ENCODE results near the gene PDK1. TPM values are rescaled to one million over a fixed set of nuclear protein-coding genes. Genes with fewer than 3 reads are reported as not detected.

Gene PDK1
- total RNA-seq, 4 donors from 2014 or later = 10.3 to 21.4 (median 16.7) TPM

- WGBS, 2 donors = 72 to 82% methylated on average over 3 of the region's 3 CpGs
- TF ChIP-seq CTCF (IDR thresholded peaks at IDR 0.05) = no peak
- no peak for TF ChIP-seq POLR2A (IDR thresholded peaks at IDR 0.05)
- no peaks in the 10 kb centered on the region for H3K27me3 ChIP-seq
- H3K36me3 ChIP-seq = peaks cover 0 to 76% (median 0%) of the 10 kb centered on the region in 3 donors
- H3K4me3 ChIP-seq = no peak overlapping the region
- intact Hi-C loops (cut with DNase I) = no loop called here
- H3K4me1 ChIP-seq = no peaks in the 10 kb centered on the region
- no peak for DNase-seq
- H3K9me3 ChIP-seq = no peaks in the 10 kb centered on the region
- H3K27ac ChIP-seq = no peak overlapping the region
These were observed 51.6 kb downstream of the PDK1 start for GRCh38 chr2:172607379-172607928.

- 84 to 93% methylated on average over 5 of the region's 5 CpGs for WGBS, 2 donors
- Histone ChIP-seq H3K4me3 (no peak overlapping the region), H3K9me3 (no peaks in the 10 kb centered on the region), H3K36me3 (peaks cover 0 to 71% (median 0%) of the 10 kb centered on the region in 3 donors), H3K4me1 (no peaks in the 10 kb centered on the region), H3K27me3 (no peaks in the 10 kb centered on the region), H3K27ac (no peak overlapping the region)
- DNase-seq = no peak
- intact Hi-C loops (cut with DNase I) = no loop called here
- TF ChIP-seq CTCF (IDR thresholded peaks at IDR 0.05) (no peak), POLR2A (IDR thresholded peaks at IDR 0.05) (no peak)
These were observed 53.6 kb downstream of the PDK1 start for GRCh38 chr2:172609488-172609887.

GRCh38 chr2:172612051-172612450, 56.2 kb downstream of the PDK1 start:
- intact Hi-C loops (cut with DNase I) = no loop called here

GRCh38 chr2:172613040-172613439, 57.1 kb downstream of the PDK1 start:
- H3K36me3 ChIP-seq = peaks cover 0 to 44% (median 0%) of the 10 kb centered on the region in 3 donors
- TF ChIP-seq POLR2A (IDR thresholded peaks at IDR 0.05) (no peak), CTCF (IDR thresholded peaks at IDR 0.05) (no peak)
- no peak for DNase-seq
- intact Hi-C loops (cut with DNase I) = no loop called here
- no peaks in the 10 kb centered on the region for H3K4me1 ChIP-seq
- no peaks in the 10 kb centered on the region for H3K9me3 ChIP-seq
- no peaks in the 10 kb centered on the region for H3K27me3 ChIP-seq
- H3K4me3 ChIP-seq = no peak overlapping the region
- WGBS, 2 donors = 77 to 87% methylated on average over 4 of the region's 4 CpGs
- H3K27ac ChIP-seq = no peak overlapping the region

More at GRCh38 chr2:172612051-172612450, 56.2 kb downstream of the PDK1 start:
- H3K9me3 ChIP-seq = no peaks in the 10 kb centered on the region
- H3K36me3 ChIP-seq = peaks cover 0 to 51% (median 0%) of the 10 kb centered on the region in 3 donors
- no peaks in the 10 kb centered on the region for H3K4me1 ChIP-seq
- H3K27me3 ChIP-seq = no peaks in the 10 kb centered on the region
- TF ChIP-seq CTCF (IDR thresholded peaks at IDR 0.05) = no peak
- no peak for TF ChIP-seq POLR2A (IDR thresholded peaks at IDR 0.05)
- no peak overlapping the region for H3K27ac ChIP-seq
- 88 to 89% methylated on average over 4 of the region's 4 CpGs for WGBS, 2 donors
- H3K4me3 ChIP-seq = no peak overlapping the region
- DNase-seq = no peak

GRCh38 chr2:172613615-172614231, 57.8 kb downstream of the PDK1 start:
- Histone ChIP-seq H3K27ac (no peak overlapping the region), H3K4me1 (no peaks in the 10 kb centered on the region), H3K27me3 (no peaks in the 10 kb centered on the region), H3K9me3 (no peaks in the 10 kb centered on the region), H3K4me3 (no peak overlapping the region), H3K36me3 (peaks cover 0 to 41% (median 0%) of the 10 kb centered on the region in 3 donors)
- 70 to 80% methylated on average over 1 to 2 of the region's 10 CpGs for WGBS, 2 donors
- intact Hi-C loops (cut with DNase I) = no loop called here
- TF ChIP-seq POLR2A (IDR thresholded peaks at IDR 0.05) (no peak), CTCF (IDR thresholded peaks at IDR 0.05) (no peak)
- no peak for DNase-seq
